ENCODE data around the gene GSE1.

DNA sequence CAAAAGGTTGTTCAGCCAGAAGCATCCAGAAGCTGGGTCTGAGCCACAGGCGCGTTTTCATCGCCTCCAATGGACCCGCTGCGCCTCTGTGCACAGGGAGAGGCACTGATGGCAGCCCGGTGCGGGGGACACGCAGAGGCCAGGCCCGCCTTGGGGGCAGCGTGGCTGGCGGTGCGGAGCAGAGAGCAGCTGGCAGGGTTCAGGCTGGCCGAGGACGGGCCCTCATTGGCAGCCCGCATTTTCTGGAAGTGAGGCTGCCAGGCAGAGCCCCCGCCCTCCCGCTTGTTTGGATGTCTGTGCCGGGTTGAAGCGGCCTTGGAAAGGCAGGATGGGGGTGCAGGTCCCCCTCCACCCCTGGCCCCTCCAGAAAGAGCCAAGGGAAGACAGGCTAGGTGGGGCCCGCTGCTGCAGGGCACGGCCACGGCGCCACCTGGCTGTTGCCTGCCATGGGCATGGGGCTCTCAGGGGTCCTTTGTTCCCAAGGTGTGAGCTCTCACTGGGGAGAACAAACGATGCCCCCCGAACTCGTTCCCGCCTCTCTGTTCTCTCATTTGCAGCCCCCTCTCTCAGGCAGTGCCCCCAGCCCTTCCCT, 18.8 kb downstream of the GSE1 start:
- TF ChIP-seq, protein P1, sequence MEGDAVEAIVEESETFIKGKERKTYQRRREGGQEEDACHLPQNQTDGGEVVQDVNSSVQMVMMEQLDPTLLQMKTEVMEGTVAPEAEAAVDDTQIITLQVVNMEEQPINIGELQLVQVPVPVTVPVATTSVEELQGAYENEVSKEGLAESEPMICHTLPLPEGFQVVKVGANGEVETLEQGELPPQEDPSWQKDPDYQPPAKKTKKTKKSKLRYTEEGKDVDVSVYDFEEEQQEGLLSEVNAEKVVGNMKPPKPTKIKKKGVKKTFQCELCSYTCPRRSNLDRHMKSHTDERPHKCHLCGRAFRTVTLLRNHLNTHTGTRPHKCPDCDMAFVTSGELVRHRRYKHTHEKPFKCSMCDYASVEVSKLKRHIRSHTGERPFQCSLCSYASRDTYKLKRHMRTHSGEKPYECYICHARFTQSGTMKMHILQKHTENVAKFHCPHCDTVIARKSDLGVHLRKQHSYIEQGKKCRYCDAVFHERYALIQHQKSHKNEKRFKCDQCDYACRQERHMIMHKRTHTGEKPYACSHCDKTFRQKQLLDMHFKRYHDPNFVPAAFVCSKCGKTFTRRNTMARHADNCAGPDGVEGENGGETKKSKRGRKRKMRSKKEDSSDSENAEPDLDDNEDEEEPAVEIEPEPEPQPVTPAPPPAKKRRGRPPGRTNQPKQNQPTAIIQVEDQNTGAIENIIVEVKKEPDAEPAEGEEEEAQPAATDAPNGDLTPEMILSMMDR (conservative IDR thresholded peaks at IDR 0.05 in 1 of 2, IDR thresholded peaks at IDR 0.05 in 1 of 2; ENCODE audit: extremely low read depth in 1 of 2, insufficient read depth in 1 of 2, low read depth in 1 of 2, low read length in 2 of 2), result peak in 1 of 2 donors; percentile 2
- TF ChIP-seq EZH2 (IDR thresholded peaks at IDR 0.05; ENCODE audit: borderline replicate concordance, low read length), result no peak

Measured in mammary epithelial cell (primary cell).